DOHH2 (cell line): ENCODE data around the gene COG1.
A peak's percentile ranks its signal among the peaks of the same experiment; 100 is the strongest.

Experiments
- H3F3A ChIP-seq: fragments of 200-600 bp; sonication (generic), shearing (Covaris generic); 2 replicates; pipeline ENCODE4 v1.6.0; 2016; ENCODE audit warnings: antibody characterized with exemption, mild to moderate bottlenecking; ENCODE audit not compliant: control insufficient read depth, insufficient read depth
- H3K27ac ChIP-seq: fragments of 200-600 bp; sonication (generic); 2 replicates; pipeline ENCODE4 v1.5.1; 2014; ENCODE audit warnings: low read depth, mild to moderate bottlenecking, low read length, moderate library complexity
- H3K27me3 ChIP-seq: fragments of 200-600 bp; sonication (generic); 2 replicates; pipeline ENCODE4 v1.6.1; 2014; ENCODE audit warnings: mild to moderate bottlenecking, low read length, mixed read lengths; ENCODE audit not compliant: control insufficient read depth
- H3K36me3 ChIP-seq: fragments of 200-600 bp; sonication (generic); 2 replicates; pipeline ENCODE4 v1.6.1; 2014; ENCODE audit warnings: mild to moderate bottlenecking, low read length, moderate library complexity, mixed read lengths; ENCODE audit not compliant: control insufficient read depth
- H3K4me1 ChIP-seq: fragments of 200-600 bp; sonication (generic); 2 replicates; pipeline ENCODE4 v1.6.1; 2014; ENCODE audit warnings: mild to moderate bottlenecking, low read length, mixed read lengths; ENCODE audit not compliant: control insufficient read depth
- H3K4me2 ChIP-seq: fragments of 200-600 bp; sonication (generic); 2 replicates; pipeline ENCODE4 v1.6.0; 2014; ENCODE audit warnings: mild to moderate bottlenecking, low read length, moderate library complexity
- H3K4me3 ChIP-seq: fragments of 200-600 bp; sonication (generic); 2 replicates; pipeline ENCODE4 v1.5.1; 2014; ENCODE audit warnings: mild to moderate bottlenecking, low read length, mixed read lengths
- H3K79me2 ChIP-seq: fragments of 200-600 bp; sonication (generic); 2 replicates; pipeline ENCODE4 v1.6.1; 2014; ENCODE audit warnings: mild to moderate bottlenecking, low read length, mixed read lengths; ENCODE audit not compliant: control insufficient read depth
- H3K9me2 ChIP-seq: fragments of 200-600 bp; sonication (generic); replicated peaks from 2 replicates; pipeline ENCODE4 v1.6.1; 2014; ENCODE audit warnings: mild to moderate bottlenecking, low read length, mixed read lengths; ENCODE audit not compliant: control insufficient read depth
- H3K9me3 ChIP-seq: fragments of 200-600 bp; sonication (generic); 2 replicates; pipeline ENCODE4 v1.6.1; 2014; ENCODE audit warnings: antibody characterized with exemption, low read length, mixed read lengths; ENCODE audit not compliant: control insufficient read depth, insufficient read depth
- H4K20me1 ChIP-seq: fragments of 200-600 bp; sonication (generic); 2 replicates; pipeline ENCODE4 v1.6.0; 2014; ENCODE audit warnings: low read depth, mild to moderate bottlenecking, antibody characterized with exemption, low read length, moderate library complexity; ENCODE audit not compliant: control insufficient read depth, insufficient read depth
- EZH2phosphoT487 ChIP-seq: fragments of 200-600 bp; sonication (generic); IDR thresholded peaks from 2 replicates; pipeline ENCODE4 v1.6.1; 2017; ENCODE audit warnings: borderline replicate concordance, mild to moderate bottlenecking, antibody characterized with exemption, low read length, moderate library complexity, mixed read lengths
- TF ChIP-seq, protein P1 (sequence below): fragments of 200-600 bp; sonication (generic); IDR thresholded peaks from one replicate; pipeline ENCODE4 v1.5.1; 2014; ENCODE audit warnings: antibody characterized with exemption, mild to moderate bottlenecking, low read depth, low read length; ENCODE audit not compliant: poor library complexity, severe bottlenecking

Gene COG1

DNA sequence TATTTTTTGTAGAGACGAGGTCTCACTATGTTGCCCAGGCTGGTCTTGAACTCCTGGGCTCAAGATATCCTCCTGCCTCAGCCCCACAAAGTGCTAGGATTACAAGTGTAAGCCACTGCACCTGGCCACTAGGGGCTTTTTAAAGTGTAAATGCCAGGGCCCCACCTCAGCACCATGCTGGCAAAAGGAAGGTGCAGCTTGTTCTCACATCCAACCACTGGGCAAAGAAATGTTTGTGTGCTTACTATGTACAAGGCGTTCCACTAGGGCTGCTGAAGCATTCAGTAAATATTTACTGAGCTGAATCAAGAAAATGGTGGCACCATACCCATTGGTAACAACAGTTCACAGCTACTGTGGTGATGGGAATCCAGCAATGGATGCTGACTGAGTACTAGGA lies 22.6 kb downstream of the COG1 start:
- Histone ChIP-seq H3K9me2 (no peaks in the 10 kb centered on the region), H3K4me2 (no peak overlapping the region), H4K20me1 (no peaks in the 10 kb centered on the region; the same call in 1 of the 2 replicates), H3K27ac (no peak overlapping the region), H3K27me3 (no peaks in the 10 kb centered on the region), H3K9me3 (no peaks in the 10 kb centered on the region), H3K36me3 (peaks cover 16% of the 10 kb centered on the region), H3F3A (no peaks in the 10 kb centered on the region), H3K4me3 (no peak overlapping the region), H3K79me2 (peaks cover 20% of the 10 kb centered on the region), H3K4me1 (no peaks in the 10 kb centered on the region)
- TF ChIP-seq, protein P1, sequence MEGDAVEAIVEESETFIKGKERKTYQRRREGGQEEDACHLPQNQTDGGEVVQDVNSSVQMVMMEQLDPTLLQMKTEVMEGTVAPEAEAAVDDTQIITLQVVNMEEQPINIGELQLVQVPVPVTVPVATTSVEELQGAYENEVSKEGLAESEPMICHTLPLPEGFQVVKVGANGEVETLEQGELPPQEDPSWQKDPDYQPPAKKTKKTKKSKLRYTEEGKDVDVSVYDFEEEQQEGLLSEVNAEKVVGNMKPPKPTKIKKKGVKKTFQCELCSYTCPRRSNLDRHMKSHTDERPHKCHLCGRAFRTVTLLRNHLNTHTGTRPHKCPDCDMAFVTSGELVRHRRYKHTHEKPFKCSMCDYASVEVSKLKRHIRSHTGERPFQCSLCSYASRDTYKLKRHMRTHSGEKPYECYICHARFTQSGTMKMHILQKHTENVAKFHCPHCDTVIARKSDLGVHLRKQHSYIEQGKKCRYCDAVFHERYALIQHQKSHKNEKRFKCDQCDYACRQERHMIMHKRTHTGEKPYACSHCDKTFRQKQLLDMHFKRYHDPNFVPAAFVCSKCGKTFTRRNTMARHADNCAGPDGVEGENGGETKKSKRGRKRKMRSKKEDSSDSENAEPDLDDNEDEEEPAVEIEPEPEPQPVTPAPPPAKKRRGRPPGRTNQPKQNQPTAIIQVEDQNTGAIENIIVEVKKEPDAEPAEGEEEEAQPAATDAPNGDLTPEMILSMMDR, result peak; percentile 34
- no peak for TF ChIP-seq EZH2phosphoT487

DNA sequence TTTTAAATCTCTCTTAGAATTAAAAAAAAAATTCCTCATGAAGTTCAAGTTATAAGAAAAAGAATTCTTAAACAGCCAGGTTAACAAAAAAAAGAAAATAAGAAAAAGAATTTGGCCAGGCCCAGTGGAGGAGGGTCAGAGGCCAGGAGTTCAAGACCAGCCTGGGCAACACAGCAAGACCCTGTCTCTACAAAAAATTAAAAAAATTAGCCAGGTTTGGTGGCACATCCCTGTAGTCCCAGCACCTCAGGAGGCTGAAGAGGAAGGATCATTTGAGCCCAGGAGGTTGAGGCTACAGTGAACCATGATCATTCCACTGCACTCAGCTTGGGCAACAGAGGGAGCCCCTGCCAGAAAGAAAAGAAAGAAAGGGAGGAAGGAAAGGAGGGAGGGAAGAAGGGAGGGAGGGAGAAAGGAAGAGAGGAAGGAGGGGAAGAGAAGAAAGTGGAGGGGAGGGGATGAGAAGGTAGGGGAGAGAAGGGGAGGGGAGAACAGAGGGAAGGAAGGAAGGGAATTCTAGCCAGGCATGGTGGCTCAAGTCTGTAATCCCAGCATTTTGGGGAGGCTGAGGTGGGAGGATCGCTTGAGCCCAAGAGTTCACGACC lies 30.9 kb downstream of the COG1 start:
- Histone ChIP-seq H4K20me1 (peaks cover 6% of the 10 kb centered on the region), H3K4me3 (no peak overlapping the region), H3K27ac (no peak overlapping the region), H3K9me2 (no peaks in the 10 kb centered on the region), H3K4me2 (no peak overlapping the region), H3F3A (no peaks in the 10 kb centered on the region), H3K4me1 (peaks cover 12% of the 10 kb centered on the region), H3K27me3 (no peaks in the 10 kb centered on the region), H3K36me3 (peaks cover 26% of the 10 kb centered on the region), H3K79me2 (peaks cover 52% of the 10 kb centered on the region), H3K9me3 (no peaks in the 10 kb centered on the region)
- TF ChIP-seq EZH2phosphoT487, result no peak
- TF ChIP-seq, protein P1, result no peak

DNA sequence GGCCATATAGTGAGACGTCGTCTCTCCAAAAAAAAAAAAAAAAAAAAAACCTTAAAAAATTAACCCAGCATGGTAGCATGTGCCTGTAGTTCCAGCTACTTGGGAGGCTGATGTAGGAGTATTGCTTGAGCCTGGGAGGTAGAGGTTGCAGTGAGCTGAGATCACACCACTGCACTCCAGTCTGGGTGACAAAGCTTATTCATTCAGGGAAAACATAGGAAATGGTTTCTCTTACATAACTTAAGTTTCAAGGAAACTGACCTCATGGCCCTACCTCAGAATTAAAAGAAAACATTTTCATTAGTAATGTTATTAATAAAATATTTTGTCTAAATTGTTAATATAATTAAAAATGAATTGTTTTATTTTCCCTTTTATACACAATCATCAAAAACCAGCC lies 31.4 kb downstream of the COG1 start:
- H3F3A ChIP-seq, result no peaks in the 10 kb centered on the region
- TF ChIP-seq EZH2phosphoT487, result no peak
- TF ChIP-seq, protein P1, result no peak
- H3K4me3 ChIP-seq, result no peak overlapping the region
- no peaks in the 10 kb centered on the region for H3K27me3 ChIP-seq
- H3K79me2 ChIP-seq, result peaks cover 57% of the 10 kb centered on the region
- no peak overlapping the region for H3K27ac ChIP-seq
- H4K20me1 ChIP-seq, result peaks cover 6% of the 10 kb centered on the region
- H3K36me3 ChIP-seq, result peaks cover 31% of the 10 kb centered on the region
- peaks cover 17% of the 10 kb centered on the region for H3K4me1 ChIP-seq
- no peaks in the 10 kb centered on the region for H3K9me3 ChIP-seq
- no peaks in the 10 kb centered on the region for H3K9me2 ChIP-seq
- H3K4me2 ChIP-seq, result no peak overlapping the region
